Activated T-helper 1 cell treated with Interleukin-2 at 50 U/mL for 16 hours (primary cell): Measurements from ENCODE around the gene OPA3.
"Not testable (repeated sequence)": the region's sequence is repeated elsewhere in the genome, so short reads cannot be mapped to it uniquely, and the experiment has no call there.

Source experiments
- DNase-seq: peaks from one replicate; pipeline ENCODE4 v3.0.0-alpha.2; 2020; ENCODE audit warnings: low read depth

The OPA3 gene

DNA sequence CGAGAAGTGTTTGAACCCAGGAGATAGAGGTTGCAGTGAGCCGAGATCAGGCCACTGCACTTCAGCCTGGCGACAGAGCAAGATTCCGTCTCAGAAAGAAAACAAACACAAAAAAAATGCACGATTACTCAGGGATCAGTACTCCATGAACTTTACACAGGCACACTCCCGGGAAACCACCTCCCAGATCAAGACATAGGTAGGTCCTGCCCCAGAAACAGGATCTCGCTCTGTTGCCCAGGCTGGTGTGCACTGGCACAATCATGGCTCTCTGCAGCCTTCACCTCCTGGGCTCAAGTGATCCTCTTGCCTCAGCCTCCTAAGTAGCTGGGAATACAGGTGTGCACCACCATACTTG is 66.2 kb downstream of the OPA3 start:
- DNase-seq, result no peak

DNA sequence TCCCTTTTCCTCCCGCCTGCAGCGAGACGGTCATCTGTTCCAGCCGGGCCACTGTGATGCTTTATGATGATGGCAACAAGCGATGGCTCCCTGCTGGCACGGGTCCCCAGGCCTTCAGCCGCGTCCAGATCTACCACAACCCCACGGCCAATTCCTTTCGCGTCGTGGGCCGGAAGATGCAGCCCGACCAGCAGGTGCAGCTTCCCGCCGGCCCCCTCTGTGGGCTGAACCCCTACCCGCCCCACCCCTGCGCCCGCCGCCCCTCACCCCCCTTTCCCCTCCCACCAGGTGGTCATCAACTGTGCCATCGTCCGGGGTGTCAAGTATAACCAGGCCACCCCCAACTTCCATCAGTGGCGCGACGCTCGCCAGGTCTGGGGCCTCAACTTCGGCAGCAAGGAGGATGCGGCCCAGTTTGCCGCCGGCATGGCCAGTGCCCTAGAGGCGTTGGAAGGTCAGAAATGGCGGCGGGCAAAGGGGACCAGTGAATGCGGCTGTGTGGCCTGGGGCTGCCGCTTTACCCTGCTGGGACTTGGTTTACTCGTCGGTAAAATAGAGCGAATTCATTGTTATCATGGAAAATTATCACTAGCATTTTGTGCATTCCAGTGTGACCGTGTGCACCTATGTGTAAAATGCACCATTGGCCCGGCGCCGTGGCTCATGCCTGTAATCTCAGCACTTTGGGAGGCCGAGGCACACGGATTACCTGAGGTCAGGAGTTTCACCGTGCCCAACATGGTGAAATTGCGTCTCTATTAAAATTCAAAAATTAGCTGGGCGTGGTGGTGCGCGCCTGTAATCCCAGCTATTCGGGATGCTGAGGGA is 66.7 kb downstream of the OPA3 start:
- DNase-seq, result no peak

DNA sequence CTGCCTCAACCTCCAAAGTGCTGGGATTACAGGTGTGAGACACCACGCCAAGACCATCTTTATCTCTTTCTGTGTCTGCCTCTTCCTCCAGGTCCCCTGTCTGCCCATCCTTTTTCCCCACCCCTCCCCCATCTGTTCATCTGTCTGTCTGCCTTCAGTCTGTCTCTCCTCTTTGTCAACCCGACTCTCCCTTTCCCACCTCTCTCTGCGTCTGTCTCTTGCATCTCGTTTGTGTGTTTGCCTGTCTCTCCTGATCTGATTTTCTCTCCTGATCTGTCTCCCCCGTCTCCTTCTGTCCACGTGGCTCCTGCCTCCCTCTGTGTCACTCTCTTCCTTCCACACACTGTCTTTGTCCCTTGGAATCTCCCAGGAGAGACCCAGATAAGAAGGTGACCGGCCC is 67.4 kb downstream of the OPA3 start:
- DNase-seq, result no peak

DNA sequence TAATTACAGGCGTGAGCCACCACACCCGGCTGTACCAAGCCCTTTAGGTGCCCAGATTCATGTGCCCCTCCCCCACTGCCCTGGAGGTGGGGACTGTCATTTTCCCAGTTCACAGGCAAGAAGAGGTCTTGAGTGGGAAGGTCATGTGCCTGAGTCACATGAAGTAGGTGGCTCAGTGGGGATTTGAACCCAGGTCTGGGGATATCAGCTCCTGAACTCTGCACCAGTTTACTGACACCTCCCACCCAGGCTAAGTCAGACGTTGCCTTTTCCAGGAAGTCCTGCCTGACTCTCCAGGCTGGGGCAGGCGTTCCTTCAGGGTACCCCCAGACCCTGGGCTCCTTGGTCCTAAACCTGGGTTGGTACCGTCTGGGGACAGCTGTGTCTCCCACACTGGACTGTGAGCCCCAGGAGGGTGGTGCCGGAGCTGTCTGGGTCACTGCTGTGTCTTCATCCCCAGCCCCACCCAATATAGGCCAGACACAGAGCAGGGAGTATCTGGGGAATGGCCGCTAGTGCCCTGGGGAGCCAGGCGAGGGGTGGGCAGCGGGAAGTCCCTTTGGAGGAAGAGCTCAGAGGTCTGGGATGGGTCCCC is 68.7 kb downstream of the OPA3 start:
- no peak for DNase-seq

DNA sequence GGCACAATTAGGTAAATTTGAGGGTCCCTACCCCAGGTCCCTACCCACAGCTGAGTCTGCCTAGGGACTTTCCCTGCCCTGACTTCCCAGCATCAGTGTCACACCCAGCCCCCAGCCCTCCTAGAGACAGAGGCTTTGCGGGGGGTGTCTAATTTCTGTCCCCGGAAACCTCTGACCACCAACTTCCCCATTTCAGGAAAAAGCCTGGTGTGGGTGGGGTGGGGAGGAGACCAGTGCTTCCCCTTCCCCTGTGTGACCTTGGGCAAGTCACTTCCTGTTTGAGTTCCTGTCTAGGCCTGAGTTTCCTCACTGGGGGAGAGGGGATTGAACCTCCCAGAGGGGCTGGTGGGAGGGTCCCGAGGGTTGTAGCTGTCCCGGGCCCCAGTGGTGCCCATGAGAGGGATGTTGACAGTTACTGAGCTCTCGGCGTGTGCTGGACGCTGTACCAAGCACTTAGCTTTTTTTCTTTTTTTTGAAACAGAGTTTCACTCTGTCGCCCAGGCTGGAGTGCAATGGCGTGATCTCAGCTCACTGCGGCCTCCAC is 69.4 kb downstream of the OPA3 start:
- no peak for DNase-seq

DNA sequence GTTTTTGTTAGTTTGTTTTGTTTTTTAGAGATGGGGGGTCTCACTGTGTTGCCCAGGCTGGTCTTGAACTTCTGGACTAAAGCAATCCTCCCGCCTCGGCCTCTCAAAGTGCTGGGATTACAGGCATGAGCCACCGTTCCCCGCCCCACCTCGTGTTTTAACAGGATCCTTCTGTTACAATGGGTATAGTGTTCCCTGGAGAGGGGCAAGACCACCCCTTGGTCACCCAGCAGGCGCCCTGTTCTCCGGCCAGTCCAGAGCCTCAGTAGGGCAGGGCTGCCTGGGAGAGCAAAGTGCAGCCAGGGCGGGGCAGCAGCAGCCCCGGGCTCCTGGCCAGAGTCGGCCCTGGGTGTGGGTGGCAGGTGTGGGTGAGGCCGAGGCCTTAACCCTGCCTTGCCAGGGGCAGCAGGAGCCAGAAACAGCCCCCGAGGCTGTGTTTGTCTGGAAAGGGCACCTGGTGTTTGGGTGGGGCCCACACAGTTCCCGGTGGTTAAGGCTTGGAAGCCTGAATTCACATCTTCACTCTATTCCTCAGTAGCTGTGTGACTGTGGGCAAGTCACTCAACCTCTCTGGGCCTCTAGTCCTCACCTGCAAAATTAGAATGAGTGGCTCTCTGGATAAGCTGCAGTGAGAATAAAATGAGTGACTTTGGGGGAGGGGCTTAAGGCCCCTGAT is 70.1 kb downstream of the OPA3 start:
- DNase-seq, result no peak

DNA sequence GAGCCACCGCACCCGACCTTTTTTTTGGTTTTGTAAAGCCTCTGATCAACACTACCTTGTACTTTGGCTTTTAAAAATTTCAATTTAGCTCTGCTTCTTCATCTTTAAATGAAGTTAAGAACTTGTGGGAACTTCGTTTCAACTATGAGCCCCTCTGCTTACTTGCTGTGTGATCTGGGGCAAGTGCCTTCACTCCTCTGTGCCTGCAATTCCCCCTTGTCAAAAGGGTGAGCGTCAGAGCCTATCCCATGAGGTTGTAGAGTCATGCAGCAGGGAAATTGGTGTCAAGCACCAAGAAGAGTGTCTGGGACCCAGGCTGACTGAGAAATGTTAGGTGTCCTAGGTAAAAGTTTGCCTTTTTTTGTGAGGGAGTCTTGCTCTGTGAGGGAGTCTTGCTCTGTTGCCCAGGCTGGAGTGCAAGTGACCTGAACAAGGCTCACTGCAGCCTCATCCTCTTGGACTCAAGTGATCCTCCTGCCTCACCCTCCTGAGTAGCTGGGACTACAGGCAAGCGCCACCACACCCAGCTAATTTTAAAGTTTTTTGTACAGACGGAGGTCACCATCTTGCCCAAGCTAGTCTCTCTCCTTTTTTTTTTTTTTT is 71.6 kb downstream of the OPA3 start:
- no peak for DNase-seq

DNA sequence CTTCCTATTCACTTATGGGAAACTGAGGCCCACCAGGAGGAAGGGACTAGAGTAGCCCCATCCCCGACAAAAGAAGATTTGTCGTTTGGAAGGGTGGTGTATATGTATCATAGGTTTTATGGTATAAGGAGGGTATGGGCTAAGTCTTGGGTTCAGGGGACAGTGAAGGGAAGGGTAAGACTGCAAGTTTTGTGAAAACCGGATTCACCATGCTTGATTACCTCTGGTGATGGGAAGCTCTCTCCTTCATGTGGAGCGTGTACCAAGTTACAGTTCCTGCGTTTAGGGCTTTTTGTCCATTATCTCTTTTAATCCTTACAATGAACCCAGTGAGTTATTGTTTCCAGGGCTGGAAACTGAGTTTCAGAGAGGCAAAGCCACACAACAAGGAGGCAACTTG is 73.5 kb downstream of the OPA3 start:
- DNase-seq, result no peak

DNA sequence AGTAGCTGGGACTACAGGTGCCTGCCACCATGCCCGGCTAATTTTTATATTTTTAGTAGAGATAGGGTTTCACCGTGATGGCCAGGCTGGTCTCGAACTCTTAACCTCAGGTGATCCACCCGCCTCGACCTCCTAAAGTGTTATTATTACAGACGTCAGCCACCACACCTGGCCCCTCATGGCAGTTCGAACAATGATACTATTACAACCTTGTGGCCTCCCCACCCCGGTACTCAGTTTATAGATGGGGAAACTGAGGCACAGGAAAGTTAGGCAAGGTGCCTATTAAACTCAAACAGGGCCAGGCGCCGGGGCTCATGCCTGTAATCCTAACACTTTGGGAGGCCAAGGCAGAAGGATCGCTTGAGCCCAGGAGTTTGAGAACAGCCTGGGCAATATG is 74.2 kb downstream of the OPA3 start:
- DNase-seq, result not testable (repeated sequence)

DNA sequence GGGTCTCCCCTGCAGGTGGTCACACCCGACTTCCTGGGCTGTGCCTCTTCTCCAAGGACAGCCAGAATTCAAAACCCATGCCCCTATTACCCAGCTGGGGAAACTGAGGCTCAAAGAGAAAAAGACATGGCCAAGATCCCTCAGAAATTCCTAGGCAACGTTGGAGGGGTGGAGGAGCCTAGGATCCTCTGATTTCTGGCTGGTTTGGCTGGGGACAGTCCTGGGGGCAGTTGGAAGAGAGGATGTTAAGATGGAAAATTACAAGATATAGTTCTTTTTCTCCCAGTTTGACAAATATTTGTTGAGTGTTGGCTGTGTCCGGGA is 74.9 kb downstream of the OPA3 start:
- no peak for DNase-seq

DNA sequence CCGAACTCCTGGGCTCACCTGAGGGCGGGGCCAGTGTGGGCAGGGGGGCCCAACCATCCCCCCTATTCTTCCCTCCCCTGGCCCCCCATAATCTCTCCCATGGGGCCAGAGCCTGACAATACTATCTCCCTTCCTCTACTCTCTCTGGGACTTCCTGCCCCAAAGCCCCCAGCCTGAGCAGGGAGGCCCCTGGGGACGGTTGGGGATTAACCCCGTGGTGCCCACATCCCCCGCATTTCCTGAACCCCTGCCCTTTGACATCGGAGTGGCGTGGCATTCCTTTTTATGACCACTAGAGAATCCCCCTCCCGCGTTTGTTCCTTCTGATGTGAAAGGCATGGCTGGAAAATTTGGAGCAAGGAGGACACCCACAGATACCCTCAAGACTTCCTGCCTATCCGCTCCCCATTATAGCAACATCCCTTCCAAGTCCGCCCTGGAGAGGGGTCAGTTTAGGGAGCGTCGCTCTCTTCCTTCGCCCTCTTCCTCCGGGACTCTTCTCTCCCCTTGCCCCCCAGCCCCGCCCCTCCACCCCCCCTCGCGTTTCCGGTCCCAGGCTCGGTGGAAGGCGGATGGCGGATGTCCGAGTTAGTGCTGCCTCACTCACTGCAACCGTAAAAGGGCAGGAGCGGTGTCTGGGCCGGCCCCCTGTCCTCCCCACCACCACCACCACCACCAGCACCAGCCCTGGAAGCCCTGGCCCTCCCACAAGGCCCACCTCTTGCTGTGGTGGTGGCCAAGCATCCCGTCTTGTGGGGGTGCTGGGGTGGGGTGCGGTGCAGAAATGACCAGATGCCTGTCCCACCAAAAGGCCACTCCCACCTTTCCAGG is 75.5 kb downstream of the OPA3 start:
- no peak for DNase-seq

DNA sequence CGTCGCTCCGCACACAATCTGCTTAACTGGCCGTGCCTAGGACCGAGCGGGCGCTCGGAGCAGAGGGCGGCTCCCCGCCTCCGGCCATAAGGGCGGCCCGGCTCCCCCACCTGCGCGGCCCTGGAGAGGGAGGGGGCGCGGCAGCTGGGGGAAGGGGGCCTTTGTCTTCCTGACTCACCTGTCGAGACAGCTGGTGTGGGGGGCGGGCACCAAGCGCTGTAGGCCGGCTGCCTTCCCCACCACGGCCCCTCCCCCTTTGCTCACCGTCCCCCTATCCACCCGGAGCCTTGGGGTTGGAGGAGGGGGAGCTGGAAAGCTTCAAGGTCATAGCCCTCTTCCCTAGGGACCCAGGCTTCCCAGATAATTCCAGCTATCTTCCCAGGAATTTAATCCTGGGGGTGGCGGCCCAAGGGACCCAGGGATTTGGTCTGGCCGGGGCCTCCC is 76.2 kb downstream of the OPA3 start:
- DNase-seq, result no peak

DNA sequence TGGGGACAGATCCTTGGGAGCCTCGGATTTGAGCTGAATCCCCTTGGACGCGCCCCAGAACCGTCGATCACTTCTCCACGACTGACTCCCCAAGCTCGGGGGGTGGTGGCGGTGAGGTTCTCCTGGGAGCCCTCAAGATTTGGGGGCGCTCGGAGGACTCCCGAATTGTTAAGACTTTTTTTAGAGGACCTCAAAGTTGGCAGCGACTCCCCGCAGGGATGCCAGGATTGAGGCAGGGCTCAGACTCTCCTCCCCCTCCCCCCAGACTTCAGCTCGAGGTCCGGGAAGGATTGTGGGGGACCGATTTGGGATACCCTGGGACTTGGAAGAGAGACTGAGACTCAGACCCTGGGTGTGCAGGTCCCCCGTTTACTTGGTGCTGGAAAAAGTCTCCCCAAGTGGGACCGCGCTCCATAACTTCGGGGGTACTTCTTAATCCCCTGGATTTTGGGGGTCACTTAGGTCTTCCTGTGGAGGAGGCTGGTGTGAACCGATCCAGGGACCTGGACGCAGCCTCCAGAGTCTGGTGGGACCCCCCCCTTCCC is 76.7 kb downstream of the OPA3 start:
- DNase-seq, result no peak

DNA sequence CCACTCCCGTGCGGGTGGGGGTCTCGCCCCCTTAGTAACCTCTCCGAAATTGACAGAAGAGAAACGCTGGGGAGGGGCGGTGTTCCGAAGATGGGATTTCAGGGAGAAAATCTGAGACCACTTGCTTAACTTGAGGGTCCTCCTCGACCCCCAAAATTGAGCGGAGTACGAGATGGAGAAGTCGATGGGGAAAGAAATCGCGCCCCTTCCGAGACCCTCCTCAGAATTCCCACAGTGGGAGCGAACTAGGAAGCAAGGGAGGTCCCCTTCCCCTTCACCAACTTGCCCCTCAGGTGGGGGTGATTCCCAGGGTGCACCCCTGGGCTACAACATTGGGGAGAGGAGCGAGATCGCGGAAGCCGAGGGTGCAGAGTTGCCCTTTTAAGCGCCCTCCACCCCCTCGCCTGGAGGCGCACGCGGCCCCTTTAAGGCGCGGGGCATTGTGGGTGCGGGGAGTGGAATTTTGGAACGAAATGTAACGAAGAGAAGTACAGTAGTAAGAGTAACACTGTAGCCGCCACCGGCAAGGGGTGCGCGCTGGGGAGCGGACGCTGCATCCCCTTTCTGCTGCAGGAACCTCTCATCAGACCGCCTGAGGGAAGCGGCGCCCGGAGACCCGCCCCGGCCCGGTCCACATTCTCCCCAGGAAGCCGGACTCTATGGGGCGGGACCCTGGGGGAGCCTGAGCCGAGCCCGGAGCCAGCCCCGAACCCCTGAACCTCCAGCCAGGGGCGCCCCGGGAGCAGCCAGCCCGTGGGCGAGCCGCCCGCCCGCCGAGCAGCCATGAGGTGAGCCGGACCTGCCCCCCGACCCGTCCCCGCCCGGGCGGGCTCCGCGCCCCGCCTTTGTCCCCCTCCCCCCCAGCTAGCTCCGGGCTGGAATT is 77.4 kb downstream of the OPA3 start, which contains the start of gene VASP:
Gene VASP, plus strand, starts transcription at position 491 of the 883 bp plus-strand sequence. Its CDS starts 293 bp downstream, at position 784.
- peak; percentile 89 for DNase-seq

DNA sequence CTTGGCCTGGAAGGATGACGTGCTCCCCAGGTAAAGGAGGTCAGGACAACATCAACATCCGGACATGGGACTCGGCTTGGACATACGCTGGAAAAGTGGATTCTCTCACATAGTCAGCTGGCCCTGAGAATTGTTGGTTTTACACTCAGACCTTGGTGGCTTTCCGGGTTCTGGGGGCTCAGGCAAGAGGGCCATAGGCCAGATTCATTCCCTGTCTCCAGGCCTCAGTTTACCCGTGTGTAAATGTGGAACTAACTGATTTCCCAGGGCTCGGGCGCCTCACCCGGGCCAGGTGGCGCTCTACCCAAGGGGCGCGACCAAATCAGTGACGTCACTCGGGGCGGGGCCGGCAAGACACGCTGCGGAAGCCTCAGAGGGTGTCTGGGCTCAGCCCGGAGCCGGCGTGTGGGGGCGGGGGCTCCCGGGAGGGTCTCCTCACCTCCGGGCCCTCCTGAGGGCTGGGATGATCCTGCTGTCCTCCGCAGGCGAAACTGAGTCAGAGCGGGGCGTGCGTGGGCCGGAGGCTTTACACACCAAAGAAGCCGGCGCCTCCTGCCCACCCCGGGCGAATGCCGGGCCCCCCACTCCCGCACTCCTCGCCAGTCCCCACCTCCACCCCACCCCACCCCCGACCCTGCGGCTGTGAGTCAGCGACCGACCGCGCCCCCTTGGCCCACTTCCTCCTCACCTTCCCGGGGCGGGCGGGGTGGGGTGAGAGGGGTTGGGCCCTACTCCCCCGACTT is 78.2 kb downstream of the OPA3 start:
- DNase-seq, result peak; percentile 95

DNA sequence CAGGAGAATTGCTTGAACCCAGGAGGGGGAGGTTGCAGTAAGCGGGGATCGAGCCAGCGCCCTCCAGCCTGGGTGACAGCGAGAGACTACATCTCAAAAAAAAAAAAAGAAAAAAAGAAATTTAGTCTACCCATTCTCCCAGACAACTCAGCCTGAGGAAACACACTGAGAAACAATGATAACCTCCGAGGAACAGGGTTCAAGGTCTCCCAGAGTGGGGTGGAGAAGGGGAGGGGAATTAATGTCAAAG is 78.7 kb downstream of the OPA3 start:
- no peak for DNase-seq

DNA sequence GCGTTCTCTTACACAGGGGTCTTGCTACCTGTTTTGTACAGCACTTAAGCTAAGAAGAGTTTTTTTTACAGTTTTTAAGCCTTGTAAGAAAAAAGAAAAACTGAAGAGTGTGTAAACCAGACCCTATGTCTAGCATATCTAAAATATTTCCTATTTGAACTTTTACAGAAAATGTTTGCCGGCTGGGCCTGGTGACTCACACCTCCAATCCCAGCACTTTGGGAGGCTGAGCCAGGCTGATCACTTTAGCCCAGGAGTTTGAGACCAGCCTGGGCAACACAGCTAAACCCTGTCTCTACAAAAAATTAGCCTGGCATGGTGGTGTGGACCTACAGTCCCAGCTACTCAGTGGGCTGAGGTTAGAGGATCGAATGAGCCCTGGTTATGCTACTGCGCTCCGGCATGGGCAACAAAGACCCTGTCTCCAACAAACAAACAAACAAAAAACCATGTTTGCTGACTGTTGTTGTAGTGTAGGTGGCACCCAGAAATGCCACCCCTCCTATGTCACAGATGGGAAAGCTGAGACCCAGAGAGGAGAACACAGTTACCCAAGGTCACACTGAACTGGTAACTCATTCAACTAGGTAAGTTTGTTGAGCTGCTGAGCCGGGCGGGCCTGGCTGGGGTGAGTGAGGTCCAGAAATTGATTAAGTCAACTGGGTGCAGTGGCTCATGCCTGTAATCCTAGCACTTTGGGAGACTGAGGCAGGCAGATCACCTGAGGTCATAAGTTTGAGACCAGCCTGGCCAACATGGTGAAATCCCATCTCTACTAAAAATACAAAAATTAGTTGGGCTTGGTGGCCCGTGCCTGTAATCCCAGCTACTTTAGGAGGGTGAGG is 79.2 kb downstream of the OPA3 start:
- no peak for DNase-seq

DNA sequence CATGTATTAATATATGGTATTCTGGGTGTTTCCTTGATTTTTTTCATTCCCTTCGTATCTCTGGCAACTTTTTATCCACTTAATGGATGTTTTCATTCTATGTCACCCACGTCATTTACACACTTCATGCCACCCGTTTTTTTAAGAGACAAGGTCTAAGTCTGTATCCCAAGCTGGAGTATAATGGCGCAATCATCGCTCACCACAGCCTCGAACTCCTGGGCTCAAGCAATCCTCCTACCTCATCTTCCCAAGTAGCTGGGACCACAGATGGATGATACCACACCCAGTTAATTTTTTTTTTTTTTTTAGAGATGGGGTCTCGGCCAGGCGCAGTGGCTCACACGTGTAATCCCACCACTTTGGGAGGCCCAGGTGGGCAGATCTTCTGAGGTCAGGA is 80.7 kb downstream of the OPA3 start:
- no peak for DNase-seq

DNA sequence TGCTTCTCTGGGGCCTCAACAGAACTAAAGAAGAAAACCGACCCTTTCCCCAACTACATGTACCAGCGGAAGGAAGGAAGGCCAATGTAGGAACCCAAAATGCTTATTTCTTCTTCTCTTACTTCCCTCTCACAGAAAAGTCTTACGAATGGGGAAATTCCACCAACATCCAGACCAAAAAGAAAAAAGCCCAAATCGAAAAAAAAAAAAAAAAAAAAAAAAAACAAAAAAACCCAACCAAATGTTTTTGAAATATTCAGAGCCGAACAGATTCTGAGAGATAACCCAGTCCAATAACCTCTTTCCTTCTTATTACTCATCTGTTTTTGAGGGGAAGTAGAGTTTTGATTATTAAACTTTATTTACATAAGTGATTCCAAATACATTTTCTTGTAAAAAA is 82.5 kb downstream of the OPA3 start:
- no peak for DNase-seq
